Liver (tissue), 9 donors: ENCODE data around the gene PHLDA2. TPM values are rescaled to one million over a fixed set of nuclear protein-coding genes. Genes with fewer than 3 reads are reported as not detected.
A peak's percentile ranks its signal among the peaks of the same experiment; 100 is the strongest.

Experiments
- DNase-seq: peaks from one replicate; pipeline ENCODE4 v3.0.0-alpha.2; 2017; ENCODE audit warnings: low spot score
- H3K27ac ChIP-seq, 2 donors: one replicate each; pipeline ENCODE4 v1.7.0; 2013; ENCODE audit warnings: inconsistent platforms in 2 of 2, low read length in 2 of 2, control low read depth in 1 of 2, low read depth in 1 of 2, mild to moderate bottlenecking in 1 of 2
- H3K27me3 ChIP-seq, 4 donors: one replicate each; pipeline versions ENCODE4 v1.6.1 to v1.7.0; 2013; ENCODE audit warnings: low read length in 3 of 4, inconsistent platforms in 1 of 4, mild to moderate bottlenecking in 1 of 4, moderate library complexity in 1 of 4; ENCODE audit not compliant: control insufficient read depth in 4 of 4, insufficient read depth in 4 of 4
- H3K36me3 ChIP-seq, 4 donors: one replicate each; pipeline versions ENCODE4 v1.6.1 to v1.7.0; 2013; ENCODE audit warnings: low read length in 3 of 4, mild to moderate bottlenecking in 3 of 4, low read depth in 1 of 4, moderate library complexity in 1 of 4; ENCODE audit not compliant: control insufficient read depth in 4 of 4, insufficient read depth in 3 of 4
- H3K4me1 ChIP-seq, 4 donors: one replicate each; pipeline versions ENCODE4 v1.6.1 to v1.7.0; 2013; ENCODE audit warnings: low read length in 3 of 4, mild to moderate bottlenecking in 3 of 4, moderate library complexity in 1 of 4; ENCODE audit not compliant: control insufficient read depth in 4 of 4, insufficient read depth in 4 of 4
- H3K4me3 ChIP-seq, 3 donors: one replicate each; pipeline versions ENCODE4 v1.6.1 to v1.7.0; 2013; ENCODE audit warnings: low read length in 3 of 3, control low read depth in 1 of 3, low read depth in 1 of 3, mild to moderate bottlenecking in 1 of 3
- H3K9ac ChIP-seq, 2 donors: one replicate each; pipeline ENCODE4 v1.7.0; 2013; ENCODE audit warnings: low read length in 2 of 2, mild to moderate bottlenecking in 2 of 2, moderate library complexity in 2 of 2, control low read depth in 1 of 2, low read depth in 1 of 2
- H3K9me3 ChIP-seq, 4 donors: one replicate each; pipeline versions ENCODE4 v1.6.1 to v1.7.0; 2013; ENCODE audit warnings: low read length in 3 of 4; ENCODE audit not compliant: control insufficient read depth in 4 of 4
- EGR1 ChIP-seq, 2 donors: IDR thresholded peaks; 2 replicates each; pipeline ENCODE4 v1.6.1; 2016 to 2018; ENCODE audit warnings: antibody characterized with exemption in 2 of 2, low read depth in 2 of 2
- FOXA1 ChIP-seq: IDR thresholded peaks from 2 replicates; pipeline ENCODE4 v1.6.1; 2016; ENCODE audit warnings: antibody characterized with exemption
- FOXA2 ChIP-seq: IDR thresholded peaks from 2 replicates; pipeline ENCODE4 v1.6.1; 2016; ENCODE audit warnings: antibody characterized with exemption
- HNF4A ChIP-seq, 2 donors: conservative IDR thresholded peaks; 2 replicates each; pipeline ENCODE4 v1.6.1; 2016; ENCODE audit warnings: antibody characterized with exemption in 2 of 2, mild to moderate bottlenecking in 2 of 2
- HNF4G ChIP-seq: IDR thresholded peaks from 2 replicates; pipeline ENCODE4 v1.6.1; 2016; ENCODE audit warnings: antibody characterized with exemption
- JUND ChIP-seq, 2 donors: IDR thresholded peaks; 2 replicates each; pipeline ENCODE4 v1.6.1; 2016; ENCODE audit warnings: antibody characterized with exemption in 2 of 2
- NR2F2 ChIP-seq: IDR thresholded peaks from 2 replicates; pipeline ENCODE4 v1.6.1; 2016; ENCODE audit warnings: antibody characterized with exemption
- RAD21 ChIP-seq, 2 donors: IDR thresholded peaks; 2 replicates each; pipeline ENCODE4 v1.6.1; 2016; ENCODE audit warnings: antibody characterized with exemption in 2 of 2, mild to moderate bottlenecking in 2 of 2
- RXRA ChIP-seq, 2 donors: IDR thresholded peaks; 2 replicates each; pipeline ENCODE4 v1.6.1; 2017 to 2018; ENCODE audit warnings: antibody characterized with exemption in 2 of 2, mild to moderate bottlenecking in 1 of 2
- SP1 ChIP-seq: IDR thresholded peaks from 2 replicates; pipeline ENCODE4 v1.6.1; 2018; ENCODE audit warnings: antibody characterized with exemption, mild to moderate bottlenecking
- TAF1 ChIP-seq: conservative IDR thresholded peaks from 2 replicates; pipeline ENCODE4 v1.6.1; 2016; ENCODE audit warnings: antibody characterized with exemption, mild to moderate bottlenecking
- YY1 ChIP-seq: IDR thresholded peaks from 2 replicates; pipeline ENCODE4 v1.6.1; 2016; ENCODE audit warnings: antibody characterized with exemption, mild to moderate bottlenecking
- WGBS: extraction: QIAGEN DNeasy Blood & Tissue Kit; methylation state at CpG from one replicate; pipeline ENCODE4 v1.1.7; 2013; 5-methylcytosine and 5-hydroxymethylcytosine counted together
- polyA plus RNA-seq, 2 donors: library from polyadenylated mRNA; stranded (reverse) in 1 of 2; unstranded in 1 of 2; fragments of 200-250 nt in 1 of 2; fragments of >200 nt in 1 of 2; fragmentation: Nextera tagmentation in 1 of 2; extraction: Ambion mirVana in 1 of 2; gene quantifications; one replicate each; pipeline versions ENCODE4 v1.2.1 to v1.2.3, GENCODE V29; 2013 to 2015
- total RNA-seq, 2 donors: library from RNA; depleted of rRNA; stranded (reverse); fragments of >200 nt; gene quantifications; one replicate each; pipeline ENCODE4 v1.2.3, GENCODE V29; 2014
- TF ChIP-seq, protein P1 (sequence below): IDR thresholded peaks from 2 replicates; pipeline ENCODE4 v1.6.1; 2016; ENCODE audit warnings: antibody characterized with exemption, mild to moderate bottlenecking
- TF ChIP-seq, protein P2 (sequence below): fragments of 150-350 bp; IDR thresholded peaks from 2 replicates; pipeline ENCODE4 v1.5.1; 2017; ENCODE audit warnings: improper control_type of control experiment, low read depth, low read length; ENCODE audit not compliant: missing input control
- TF ChIP-seq, protein P3 (sequence below): IDR thresholded peaks from 2 replicates; pipeline ENCODE4 v1.6.1; 2016; ENCODE audit warnings: antibody characterized with exemption
- TF ChIP-seq, protein P4 (sequence below): IDR thresholded peaks from 2 replicates; pipeline ENCODE4 v1.6.1; 2016; ENCODE audit warnings: antibody characterized with exemption
- TF ChIP-seq, protein P5 (sequence below): IDR thresholded peaks from 2 replicates; pipeline ENCODE4 v1.6.1; 2016; ENCODE audit warnings: antibody characterized with exemption
- donor health status: healthy.
- donor health status: healthy.
- donor health status: healthy.
- donor health status: healthy.
- donor health status: healthy.

PHLDA2 gene
- total and polyA plus RNA-seq, 4 donors, result 0.23 to 1.4 (median 0.99) TPM; not detected in 1

DNA sequence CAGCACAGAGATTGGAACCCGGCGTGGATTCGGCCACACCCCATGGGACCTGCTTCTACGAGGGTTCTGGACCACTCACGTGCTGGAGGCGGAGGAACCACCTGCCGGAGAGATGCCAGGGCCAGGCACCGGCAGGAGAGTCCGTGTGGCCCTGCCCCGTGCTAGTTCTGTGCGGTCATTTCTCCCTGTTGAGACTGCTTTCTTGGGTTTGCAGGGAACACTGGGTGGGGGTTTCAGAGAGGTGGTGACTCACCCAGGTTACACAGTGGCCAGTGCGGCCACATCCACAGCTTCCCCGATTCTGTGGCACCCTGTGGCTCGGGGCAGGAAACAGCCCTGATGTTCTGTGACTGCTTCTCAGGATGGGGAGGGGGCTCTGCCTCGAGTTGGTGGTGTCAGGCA lies 3.6 kb upstream of the PHLDA2 start:
- Histone ChIP-seq H3K9me3 (peaks cover 2 to 5% (median 4%) of the 10 kb centered on the region in 4 donors), H3K27me3 (no peaks in the 10 kb centered on the region), H3K4me3 (no peak overlapping the region), H3K36me3 (no peaks in the 10 kb centered on the region), H3K4me1 (peaks cover 11 to 23% (median 18%) of the 10 kb centered on the region in 4 donors), H3K27ac (no peak overlapping the region), H3K9ac (peak overlapping the region in 1 of 2 donors; percentile 17)
- TF ChIP-seq NR2F2 (no peak), FOXA1 (no peak), YY1 (no peak), SP1 (no peak), HNF4G (no peak), FOXA2 (no peak), RXRA (IDR thresholded peaks at IDR 0.05) (no peak), HNF4A (conservative IDR thresholded peaks at IDR 0.05) (no peak), JUND (IDR thresholded peaks at IDR 0.05) (no peak), EGR1 (IDR thresholded peaks at IDR 0.05; ENCODE audit: low read depth in 2 of 2) (no peak)
- TF ChIP-seq, protein P1, sequence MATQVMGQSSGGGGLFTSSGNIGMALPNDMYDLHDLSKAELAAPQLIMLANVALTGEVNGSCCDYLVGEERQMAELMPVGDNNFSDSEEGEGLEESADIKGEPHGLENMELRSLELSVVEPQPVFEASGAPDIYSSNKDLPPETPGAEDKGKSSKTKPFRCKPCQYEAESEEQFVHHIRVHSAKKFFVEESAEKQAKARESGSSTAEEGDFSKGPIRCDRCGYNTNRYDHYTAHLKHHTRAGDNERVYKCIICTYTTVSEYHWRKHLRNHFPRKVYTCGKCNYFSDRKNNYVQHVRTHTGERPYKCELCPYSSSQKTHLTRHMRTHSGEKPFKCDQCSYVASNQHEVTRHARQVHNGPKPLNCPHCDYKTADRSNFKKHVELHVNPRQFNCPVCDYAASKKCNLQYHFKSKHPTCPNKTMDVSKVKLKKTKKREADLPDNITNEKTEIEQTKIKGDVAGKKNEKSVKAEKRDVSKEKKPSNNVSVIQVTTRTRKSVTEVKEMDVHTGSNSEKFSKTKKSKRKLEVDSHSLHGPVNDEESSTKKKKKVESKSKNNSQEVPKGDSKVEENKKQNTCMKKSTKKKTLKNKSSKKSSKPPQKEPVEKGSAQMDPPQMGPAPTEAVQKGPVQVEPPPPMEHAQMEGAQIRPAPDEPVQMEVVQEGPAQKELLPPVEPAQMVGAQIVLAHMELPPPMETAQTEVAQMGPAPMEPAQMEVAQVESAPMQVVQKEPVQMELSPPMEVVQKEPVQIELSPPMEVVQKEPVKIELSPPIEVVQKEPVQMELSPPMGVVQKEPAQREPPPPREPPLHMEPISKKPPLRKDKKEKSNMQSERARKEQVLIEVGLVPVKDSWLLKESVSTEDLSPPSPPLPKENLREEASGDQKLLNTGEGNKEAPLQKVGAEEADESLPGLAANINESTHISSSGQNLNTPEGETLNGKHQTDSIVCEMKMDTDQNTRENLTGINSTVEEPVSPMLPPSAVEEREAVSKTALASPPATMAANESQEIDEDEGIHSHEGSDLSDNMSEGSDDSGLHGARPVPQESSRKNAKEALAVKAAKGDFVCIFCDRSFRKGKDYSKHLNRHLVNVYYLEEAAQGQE, result no peak
- TF ChIP-seq, protein P2, sequence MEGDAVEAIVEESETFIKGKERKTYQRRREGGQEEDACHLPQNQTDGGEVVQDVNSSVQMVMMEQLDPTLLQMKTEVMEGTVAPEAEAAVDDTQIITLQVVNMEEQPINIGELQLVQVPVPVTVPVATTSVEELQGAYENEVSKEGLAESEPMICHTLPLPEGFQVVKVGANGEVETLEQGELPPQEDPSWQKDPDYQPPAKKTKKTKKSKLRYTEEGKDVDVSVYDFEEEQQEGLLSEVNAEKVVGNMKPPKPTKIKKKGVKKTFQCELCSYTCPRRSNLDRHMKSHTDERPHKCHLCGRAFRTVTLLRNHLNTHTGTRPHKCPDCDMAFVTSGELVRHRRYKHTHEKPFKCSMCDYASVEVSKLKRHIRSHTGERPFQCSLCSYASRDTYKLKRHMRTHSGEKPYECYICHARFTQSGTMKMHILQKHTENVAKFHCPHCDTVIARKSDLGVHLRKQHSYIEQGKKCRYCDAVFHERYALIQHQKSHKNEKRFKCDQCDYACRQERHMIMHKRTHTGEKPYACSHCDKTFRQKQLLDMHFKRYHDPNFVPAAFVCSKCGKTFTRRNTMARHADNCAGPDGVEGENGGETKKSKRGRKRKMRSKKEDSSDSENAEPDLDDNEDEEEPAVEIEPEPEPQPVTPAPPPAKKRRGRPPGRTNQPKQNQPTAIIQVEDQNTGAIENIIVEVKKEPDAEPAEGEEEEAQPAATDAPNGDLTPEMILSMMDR, result no peak
- TF ChIP-seq, protein P3, sequence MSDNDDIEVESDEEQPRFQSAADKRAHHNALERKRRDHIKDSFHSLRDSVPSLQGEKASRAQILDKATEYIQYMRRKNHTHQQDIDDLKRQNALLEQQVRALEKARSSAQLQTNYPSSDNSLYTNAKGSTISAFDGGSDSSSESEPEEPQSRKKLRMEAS, result no peak
- TF ChIP-seq, protein P4, sequence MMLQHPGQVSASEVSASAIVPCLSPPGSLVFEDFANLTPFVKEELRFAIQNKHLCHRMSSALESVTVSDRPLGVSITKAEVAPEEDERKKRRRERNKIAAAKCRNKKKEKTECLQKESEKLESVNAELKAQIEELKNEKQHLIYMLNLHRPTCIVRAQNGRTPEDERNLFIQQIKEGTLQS, result no peak
- DNase-seq, result no peak
- 72% methylated on average over 15 of the region's 15 CpGs for WGBS

DNA sequence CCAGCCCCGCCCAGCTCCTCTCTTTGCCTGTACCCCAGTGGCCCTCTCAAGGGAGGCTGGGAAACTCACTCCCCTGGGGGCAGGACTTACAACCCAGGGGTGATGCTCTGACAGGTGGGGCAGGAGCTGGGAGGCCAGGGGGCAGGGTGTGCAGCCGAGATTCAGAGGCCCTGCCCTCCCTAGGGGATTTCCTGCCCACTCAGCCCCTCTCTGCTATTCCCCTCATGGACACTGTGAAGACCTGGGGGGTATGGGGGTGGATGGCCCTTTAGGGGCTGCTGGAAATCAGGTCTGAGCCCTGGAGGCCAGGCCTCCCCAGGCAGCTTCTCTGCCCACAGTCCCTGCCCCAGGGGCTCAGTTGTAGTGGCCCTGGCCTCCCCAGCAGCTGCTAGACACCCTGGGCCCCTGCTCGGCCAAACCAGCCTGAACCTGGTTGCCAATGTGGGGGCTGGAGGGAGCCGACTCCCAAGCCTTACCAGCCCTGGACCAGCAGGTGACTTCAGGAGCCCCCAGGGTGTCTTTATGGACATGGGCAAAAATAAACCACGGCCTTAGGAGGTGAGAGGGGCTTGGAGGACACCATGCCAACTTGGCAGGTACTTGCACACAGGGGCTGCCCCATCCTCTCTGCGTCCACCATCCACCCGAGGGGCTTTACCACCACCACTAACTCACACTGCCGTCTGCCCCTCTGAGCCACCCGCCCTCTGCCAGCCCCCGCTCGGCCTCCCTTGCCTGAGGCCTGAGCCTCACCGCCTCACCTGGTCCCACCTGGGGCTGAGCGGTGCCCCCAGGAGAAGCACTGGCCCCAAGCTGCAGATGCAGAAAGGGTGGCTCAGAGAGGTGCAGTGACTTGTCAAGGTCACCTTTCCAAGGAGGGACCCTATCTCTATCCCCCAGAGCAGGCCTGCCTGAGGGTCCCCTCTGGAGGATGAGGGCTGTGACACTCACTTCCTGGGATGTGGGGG lies 2.8 kb upstream of the PHLDA2 start:
- no peak for DNase-seq
- Histone ChIP-seq H3K27ac (no peak overlapping the region), H3K4me3 (no peak overlapping the region), H3K4me1 (peaks cover 11 to 23% (median 18%) of the 10 kb centered on the region in 4 donors), H3K9ac (no peak overlapping the region), H3K27me3 (no peaks in the 10 kb centered on the region), H3K9me3 (no peaks in the 10 kb centered on the region), H3K36me3 (no peaks in the 10 kb centered on the region)
- WGBS, result 82% methylated on average over 13 of the region's 13 CpGs
- TF ChIP-seq RAD21 (IDR thresholded peaks at IDR 0.05), result no peak
- no peak for TF ChIP-seq TAF1
- no peak for TF ChIP-seq YY1
- no peak for TF ChIP-seq NR2F2
- TF ChIP-seq, protein P4, result no peak
- TF ChIP-seq SP1, result no peak
- no peak for TF ChIP-seq HNF4G
- TF ChIP-seq FOXA1, result no peak
- TF ChIP-seq, protein P2, result no peak
- TF ChIP-seq, protein P5, sequence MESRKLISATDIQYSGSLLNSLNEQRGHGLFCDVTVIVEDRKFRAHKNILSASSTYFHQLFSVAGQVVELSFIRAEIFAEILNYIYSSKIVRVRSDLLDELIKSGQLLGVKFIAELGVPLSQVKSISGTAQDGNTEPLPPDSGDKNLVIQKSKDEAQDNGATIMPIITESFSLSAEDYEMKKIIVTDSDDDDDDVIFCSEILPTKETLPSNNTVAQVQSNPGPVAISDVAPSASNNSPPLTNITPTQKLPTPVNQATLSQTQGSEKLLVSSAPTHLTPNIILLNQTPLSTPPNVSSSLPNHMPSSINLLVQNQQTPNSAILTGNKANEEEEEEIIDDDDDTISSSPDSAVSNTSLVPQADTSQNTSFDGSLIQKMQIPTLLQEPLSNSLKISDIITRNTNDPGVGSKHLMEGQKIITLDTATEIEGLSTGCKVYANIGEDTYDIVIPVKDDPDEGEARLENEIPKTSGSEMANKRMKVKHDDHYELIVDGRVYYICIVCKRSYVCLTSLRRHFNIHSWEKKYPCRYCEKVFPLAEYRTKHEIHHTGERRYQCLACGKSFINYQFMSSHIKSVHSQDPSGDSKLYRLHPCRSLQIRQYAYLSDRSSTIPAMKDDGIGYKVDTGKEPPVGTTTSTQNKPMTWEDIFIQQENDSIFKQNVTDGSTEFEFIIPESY, result no peak
- TF ChIP-seq, protein P3, result no peak
- TF ChIP-seq FOXA2, result no peak
- TF ChIP-seq RXRA (IDR thresholded peaks at IDR 0.05), result no peak
- TF ChIP-seq EGR1 (IDR thresholded peaks at IDR 0.05; ENCODE audit: low read depth in 2 of 2), result no peak
